Measurements from ENCODE around the gene SHQ1. TPM values are rescaled to one million over a fixed set of nuclear protein-coding genes. Genes with fewer than 3 reads are reported as not detected.

SHQ1 gene
- total RNA-seq, 3 donors from 2014 or later = 9.6 to 19.3 (median 17.4) TPM

DNA sequence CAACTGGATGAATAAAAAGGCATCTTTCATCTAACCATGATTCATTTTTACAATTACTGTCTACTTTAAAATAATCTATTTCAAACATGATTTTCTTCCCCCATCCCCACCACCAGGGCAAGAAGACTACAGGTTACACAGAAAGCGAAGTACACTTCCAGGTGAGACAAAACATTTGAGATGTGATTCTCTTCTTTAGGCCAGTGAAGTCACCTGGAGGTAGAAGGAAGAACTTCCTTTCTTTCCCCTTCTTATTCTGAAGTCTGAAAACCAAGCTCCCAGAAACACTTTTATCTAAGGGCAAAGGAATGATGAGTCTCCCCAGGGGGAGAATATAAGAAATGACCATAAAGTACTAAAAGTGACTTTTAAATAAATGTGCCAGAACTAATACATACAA, 36.7 kb downstream of the SHQ1 start:
- H3K4me1 ChIP-seq = no peaks in the 10 kb centered on the region
- intact Hi-C loops (cut with DNase I; ENCODE audit: low total_unique reads) = no loop called here
- DNase-seq (ENCODE audit: low spot score in 2 of 2) = no peak
- no peak overlapping the region for H3K4me3 ChIP-seq
- no peaks in the 10 kb centered on the region for H3K27me3 ChIP-seq
- H3K27ac ChIP-seq = no peak overlapping the region
- TF ChIP-seq, protein P1, sequence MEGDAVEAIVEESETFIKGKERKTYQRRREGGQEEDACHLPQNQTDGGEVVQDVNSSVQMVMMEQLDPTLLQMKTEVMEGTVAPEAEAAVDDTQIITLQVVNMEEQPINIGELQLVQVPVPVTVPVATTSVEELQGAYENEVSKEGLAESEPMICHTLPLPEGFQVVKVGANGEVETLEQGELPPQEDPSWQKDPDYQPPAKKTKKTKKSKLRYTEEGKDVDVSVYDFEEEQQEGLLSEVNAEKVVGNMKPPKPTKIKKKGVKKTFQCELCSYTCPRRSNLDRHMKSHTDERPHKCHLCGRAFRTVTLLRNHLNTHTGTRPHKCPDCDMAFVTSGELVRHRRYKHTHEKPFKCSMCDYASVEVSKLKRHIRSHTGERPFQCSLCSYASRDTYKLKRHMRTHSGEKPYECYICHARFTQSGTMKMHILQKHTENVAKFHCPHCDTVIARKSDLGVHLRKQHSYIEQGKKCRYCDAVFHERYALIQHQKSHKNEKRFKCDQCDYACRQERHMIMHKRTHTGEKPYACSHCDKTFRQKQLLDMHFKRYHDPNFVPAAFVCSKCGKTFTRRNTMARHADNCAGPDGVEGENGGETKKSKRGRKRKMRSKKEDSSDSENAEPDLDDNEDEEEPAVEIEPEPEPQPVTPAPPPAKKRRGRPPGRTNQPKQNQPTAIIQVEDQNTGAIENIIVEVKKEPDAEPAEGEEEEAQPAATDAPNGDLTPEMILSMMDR (IDR thresholded peaks at IDR 0.05) = peak in 2 of 3 donors; percentile 17 to 18
- no peak for TF ChIP-seq POLR2AphosphoS5 (IDR thresholded peaks at IDR 0.05)
- H3K9me3 ChIP-seq = no peaks in the 10 kb centered on the region
- no peaks in the 10 kb centered on the region for H3K36me3 ChIP-seq

DNA sequence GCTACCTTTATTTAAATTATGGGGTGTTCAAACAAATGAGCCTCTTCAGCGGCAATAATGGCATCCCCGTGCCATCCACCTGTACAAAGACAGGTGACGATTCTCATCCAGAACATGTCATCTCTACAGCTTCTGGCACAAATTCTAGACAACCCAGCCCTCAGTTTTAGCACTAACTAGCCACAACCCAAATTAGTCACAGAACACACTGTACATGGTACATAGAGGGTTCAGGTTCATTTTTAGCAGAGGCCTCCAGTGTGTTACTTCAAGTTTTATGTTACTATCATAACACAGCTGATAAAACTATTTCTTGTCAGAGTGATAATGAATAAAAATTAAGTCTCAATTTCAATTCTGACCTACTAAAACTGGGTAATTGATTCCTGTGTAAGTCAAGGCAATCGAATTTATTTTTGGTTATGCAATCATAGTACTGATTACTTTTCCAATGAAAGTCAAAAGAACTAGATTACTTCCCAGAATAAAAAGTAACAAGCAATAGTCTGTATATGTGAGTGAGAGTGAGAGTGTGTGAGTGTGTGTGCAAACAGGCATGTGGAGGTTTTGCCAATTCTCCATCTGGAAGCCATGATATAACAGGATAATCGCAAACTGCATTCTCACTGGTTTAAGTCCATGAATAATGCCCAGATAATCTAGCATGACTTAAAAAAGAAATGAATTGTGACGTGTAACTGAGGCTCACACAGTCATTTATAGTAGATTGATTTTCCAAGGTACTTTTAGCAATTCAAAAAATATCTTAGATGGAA, 37.4 kb downstream of the SHQ1 start:
- no peak for DNase-seq (ENCODE audit: low spot score in 2 of 2)
- intact Hi-C loops (cut with DNase I; ENCODE audit: low total_unique reads) = no loop called here
- TF ChIP-seq POLR2AphosphoS5 (IDR thresholded peaks at IDR 0.05) = no peak
- TF ChIP-seq, protein P1 (IDR thresholded peaks at IDR 0.05) = no peak
- TF ChIP-seq POLR2A (IDR thresholded peaks at IDR 0.05) = no peak

DNA sequence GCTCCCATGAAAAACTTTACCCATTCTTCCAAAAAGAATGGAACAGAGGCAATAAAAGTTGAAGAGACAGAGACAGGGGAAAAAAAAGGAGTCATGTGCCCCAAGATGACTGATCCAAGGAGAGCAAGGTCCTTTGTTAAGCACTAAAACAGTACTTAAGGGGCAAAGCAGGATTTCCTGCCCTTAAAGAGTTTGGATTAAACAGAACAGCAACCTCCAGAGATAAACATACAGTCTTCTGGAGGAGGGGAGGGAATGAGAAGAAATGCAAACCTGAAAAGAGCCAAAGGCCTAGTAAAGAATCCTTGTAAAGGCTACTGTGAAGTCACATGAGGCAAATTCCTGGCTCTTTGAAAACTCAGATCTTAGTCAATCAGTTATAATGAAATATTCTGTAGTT, 38.2 kb downstream of the SHQ1 start:
- intact Hi-C loops (cut with DNase I; ENCODE audit: low total_unique reads) = no loop called here
- no peak overlapping the region for H3K27ac ChIP-seq
- no peak overlapping the region for H3K4me3 ChIP-seq
- no peaks in the 10 kb centered on the region for H3K27me3 ChIP-seq
- H3K9me3 ChIP-seq = no peaks in the 10 kb centered on the region
- no peaks in the 10 kb centered on the region for H3K36me3 ChIP-seq
- TF ChIP-seq POLR2AphosphoS5 (IDR thresholded peaks at IDR 0.05) (no peak), POLR2A (IDR thresholded peaks at IDR 0.05) (no peak)
- TF ChIP-seq, protein P1 (IDR thresholded peaks at IDR 0.05) = no peak
- H3K4me1 ChIP-seq = no peaks in the 10 kb centered on the region
- DNase-seq (ENCODE audit: low spot score in 2 of 2) = no peak

More for the DNA sequence above, 37.4 kb downstream of the SHQ1 start:
- no peak overlapping the region for H3K27ac ChIP-seq
- no peaks in the 10 kb centered on the region for H3K36me3 ChIP-seq
- H3K27me3 ChIP-seq = no peaks in the 10 kb centered on the region
- H3K9me3 ChIP-seq = no peaks in the 10 kb centered on the region
- H3K4me3 ChIP-seq = no peak overlapping the region
- H3K4me1 ChIP-seq = no peaks in the 10 kb centered on the region

DNA sequence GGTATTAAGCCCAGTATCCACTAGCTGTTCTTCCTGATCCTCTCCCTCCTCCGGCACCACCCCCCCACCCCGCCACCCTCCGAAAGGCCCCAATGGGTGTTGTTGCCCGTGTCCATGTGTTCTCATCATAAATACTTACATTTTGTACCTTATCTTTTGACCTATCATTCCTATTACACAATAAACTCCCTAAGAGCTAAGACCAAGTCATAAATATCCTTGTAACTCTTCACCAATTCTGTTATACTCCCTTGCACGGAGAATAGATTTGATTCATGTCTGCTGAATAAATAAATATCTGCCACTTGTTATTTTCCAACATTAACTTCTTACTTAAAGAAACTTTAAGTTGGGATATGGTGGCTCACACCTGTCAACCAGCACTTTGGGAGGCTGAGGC, 43.9 kb downstream of the SHQ1 start:
- H3K4me1 ChIP-seq = no peaks in the 10 kb centered on the region
- H3K27ac ChIP-seq = no peak overlapping the region
- intact Hi-C loops (cut with DNase I; ENCODE audit: low total_unique reads) = no loop called here
- no peaks in the 10 kb centered on the region for H3K9me3 ChIP-seq
- no peaks in the 10 kb centered on the region for H3K36me3 ChIP-seq
- H3K27me3 ChIP-seq = no peaks in the 10 kb centered on the region
- TF ChIP-seq POLR2A (IDR thresholded peaks at IDR 0.05) (no peak), POLR2AphosphoS5 (IDR thresholded peaks at IDR 0.05) (no peak)
- TF ChIP-seq, protein P1 (IDR thresholded peaks at IDR 0.05) = no peak
- no peak overlapping the region for H3K4me3 ChIP-seq
- no peak for DNase-seq (ENCODE audit: low spot score in 2 of 2)

DNA sequence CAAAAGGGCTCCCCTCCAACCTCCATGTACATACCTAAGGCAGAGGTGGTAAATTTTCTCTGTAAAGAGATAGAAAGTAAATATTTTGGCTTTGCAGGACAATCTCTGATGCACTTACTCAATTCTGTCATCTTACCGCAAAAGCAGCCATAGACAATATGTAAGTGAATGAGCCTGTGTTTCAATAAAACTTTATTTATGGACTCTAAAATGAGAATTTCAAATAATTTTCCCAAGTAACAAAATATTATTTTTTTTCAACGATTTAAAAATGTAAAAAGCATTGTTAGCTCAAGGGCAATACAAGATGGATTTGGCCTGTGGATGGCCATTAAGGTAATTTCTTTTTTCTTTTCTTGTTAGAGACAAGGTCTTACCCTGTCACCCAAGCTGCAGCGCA, 44.7 kb downstream of the SHQ1 start:
- Histone ChIP-seq H3K4me1 (no peaks in the 10 kb centered on the region), H3K9me3 (no peaks in the 10 kb centered on the region), H3K27me3 (no peaks in the 10 kb centered on the region), H3K36me3 (no peaks in the 10 kb centered on the region), H3K4me3 (no peak overlapping the region), H3K27ac (no peak overlapping the region)
- TF ChIP-seq POLR2A (IDR thresholded peaks at IDR 0.05) (no peak), POLR2AphosphoS5 (IDR thresholded peaks at IDR 0.05) (no peak)
- TF ChIP-seq, protein P1 (IDR thresholded peaks at IDR 0.05) = no peak
- no peak for DNase-seq (ENCODE audit: low spot score in 2 of 2)
- intact Hi-C loops (cut with DNase I; ENCODE audit: low total_unique reads) = no loop called here
